T-helper 1 cell (primary cell): ENCODE data around the gene PRKCZ.

ENCODE experiments used
- DNase-seq, 5 donors: peaks; one replicate each; pipeline ENCODE4 v3.0.0-alpha.2; 2012 to 2020

The PRKCZ gene

GRCh38 chr1:2232255-2232915, 182.2 kb downstream of the PRKCZ start:
- no peak for DNase-seq

GRCh38 chr1:2232916-2233438, 182.8 kb downstream of the PRKCZ start:
- peak in 1 of 5 donors; percentile 9 for DNase-seq

GRCh38 chr1:2233468-2233867, 183.3 kb downstream of the PRKCZ start:
- no peak for DNase-seq

- peak; percentile 70 to 86 (median 80) for DNase-seq
Observed at GRCh38 chr1:2233997-2234761, 184.0 kb downstream of the PRKCZ start.

- peak in 3 of 5 donors; percentile 32 to 47 (median 45) for DNase-seq
Observed at GRCh38 chr1:2234762-2235113, 184.5 kb downstream of the PRKCZ start.
